A549 treated with ZK216348 at 1 μM for 4 hours (cell line): ENCODE data around the gene TPRA1. TPM values are rescaled to one million over a fixed set of nuclear protein-coding genes. Genes with fewer than 3 reads are reported as not detected.

Source experiments
- total RNA-seq: library from RNA; stranded (reverse); fragments of 200-300 nt; extraction: Qiagen RNA extraction; gene quantifications from 5 replicates; pipeline ENCODE4 v1.2.3, GENCODE V29; 2022; ENCODE audit warnings: low read depth

Gene TPRA1
- total RNA-seq = 35.8 to 50.0 TPM (median 46.2 TPM) in 5 replicates

GRCh38 chr3:127590593-127591465 is at the start of gene TPRA1:
Gene TPRA1 (minus strand): TSS chr3:127590733. CDS start chr3:127580146, 10,587 bp downstream.

GRCh38 chr3:127628788-127629466 is 38.4 kb upstream of the TPRA1 start, which contains the start of gene PODXL2:
Gene PODXL2 (plus strand): TSS chr3:127629185. CDS start chr3:127629220, 35 bp downstream.

Other genes starting within 250 kb of the TPRA1 start
- 40.4 to 62.0 TPM (median 57.0 TPM) in 5 replicates for gene MCM2, start 7.7 kb upstream of the TPRA1 start, total RNA-seq
- gene PODXL2, start 38.5 kb upstream of the TPRA1 start, total RNA-seq = 6.7 to 11.1 TPM (median 9.7 TPM) in 5 replicates
- gene ABTB1, start 82.2 kb upstream of the TPRA1 start, total RNA-seq = 7.8 to 20.3 TPM (median 16.5 TPM) in 5 replicates
- gene MGLL, start 231.8 kb upstream of the TPRA1 start, total RNA-seq = 54.7 to 83.4 TPM (median 68.6 TPM) in 5 replicates